ENCODE results near the gene TENT4B.

- TF ChIP-seq POLR2AphosphoS5 (IDR thresholded peaks at IDR 0.05; ENCODE audit: borderline replicate concordance, low read depth, low read length) (no peak), EZH2 (IDR thresholded peaks at IDR 0.05) (no peak), FOXP2 (optimal IDR thresholded peaks at IDR 0.05; ENCODE audit: control extremely low read depth, extremely low read length, insufficient read depth) (no peak)
Measured at GRCh38 chr16:50207652-50208051, 54.5 kb downstream of the TENT4B start.
